HG02642 (cell line): ENCODE data around the gene CTNNBL1.
"Not testable (repeated sequence)": the region's sequence is repeated elsewhere in the genome, so short reads cannot be mapped to it uniquely, and the experiment has no call there.

Experiments
- ATAC-seq: cut with Tn5 transposase; IDR thresholded peaks from one replicate; pipeline ENCODE4 v1.9.1; 2021; ENCODE audit warnings: mild to moderate bottlenecking; ENCODE audit not compliant: unreplicated experiment, poor library complexity

CTNNBL1 gene

GRCh38 chr20:37704955-37705354 lies 11.1 kb downstream of the CTNNBL1 start:
- ATAC-seq = no peak

- no peak for ATAC-seq
Observed at GRCh38 chr20:37706298-37706697, 12.5 kb downstream of the CTNNBL1 start.

GRCh38 chr20:37711001-37711400 lies 17.2 kb downstream of the CTNNBL1 start:
- no peak for ATAC-seq

GRCh38 chr20:37711994-37712964 lies 18.4 kb downstream of the CTNNBL1 start:
- ATAC-seq = no peak

- ATAC-seq = no peak
Observed at GRCh38 chr20:37713396-37713795, 19.6 kb downstream of the CTNNBL1 start.

- no peak for ATAC-seq
Observed at GRCh38 chr20:37714978-37715672, 21.3 kb downstream of the CTNNBL1 start.

GRCh38 chr20:37721751-37722150 lies 27.9 kb downstream of the CTNNBL1 start:
- no peak for ATAC-seq

GRCh38 chr20:37722312-37722711 lies 28.5 kb downstream of the CTNNBL1 start:
- ATAC-seq = not testable (repeated sequence)

- ATAC-seq = no peak
Observed at GRCh38 chr20:37723668-37724067, 29.8 kb downstream of the CTNNBL1 start.

GRCh38 chr20:37725165-37725564 lies 31.3 kb downstream of the CTNNBL1 start:
- no peak for ATAC-seq

GRCh38 chr20:37725855-37726254 lies 32.0 kb downstream of the CTNNBL1 start:
- ATAC-seq = no peak

- no peak for ATAC-seq
Observed at GRCh38 chr20:37726321-37726720, 32.5 kb downstream of the CTNNBL1 start.

- ATAC-seq = no peak
Observed at GRCh38 chr20:37726971-37727956, 33.4 kb downstream of the CTNNBL1 start.

- ATAC-seq = no peak
Observed at GRCh38 chr20:37727957-37728634, 34.3 kb downstream of the CTNNBL1 start.

GRCh38 chr20:37728635-37728983 lies 34.8 kb downstream of the CTNNBL1 start:
- no peak for ATAC-seq

GRCh38 chr20:37729452-37729851 lies 35.6 kb downstream of the CTNNBL1 start:
- ATAC-seq = no peak

GRCh38 chr20:37729909-37730308 lies 36.1 kb downstream of the CTNNBL1 start:
- no peak for ATAC-seq

GRCh38 chr20:37733416-37733815 lies 39.6 kb downstream of the CTNNBL1 start:
- ATAC-seq = no peak

GRCh38 chr20:37734228-37734985 lies 40.6 kb downstream of the CTNNBL1 start:
- ATAC-seq = no peak
